NCI-H128 (cell line): ENCODE measurements around the gene WDR53.
"Not testable (repeated sequence)": the region's sequence is repeated elsewhere in the genome, so short reads cannot be mapped to it uniquely, and the experiment has no call there.

ENCODE experiments used
- DNase-seq: peaks from one replicate; lab custom pipeline; 2025; ENCODE audit not compliant: unreplicated experiment; lab: John Stamatoyannopoulos, UW

WDR53 gene

DNA sequence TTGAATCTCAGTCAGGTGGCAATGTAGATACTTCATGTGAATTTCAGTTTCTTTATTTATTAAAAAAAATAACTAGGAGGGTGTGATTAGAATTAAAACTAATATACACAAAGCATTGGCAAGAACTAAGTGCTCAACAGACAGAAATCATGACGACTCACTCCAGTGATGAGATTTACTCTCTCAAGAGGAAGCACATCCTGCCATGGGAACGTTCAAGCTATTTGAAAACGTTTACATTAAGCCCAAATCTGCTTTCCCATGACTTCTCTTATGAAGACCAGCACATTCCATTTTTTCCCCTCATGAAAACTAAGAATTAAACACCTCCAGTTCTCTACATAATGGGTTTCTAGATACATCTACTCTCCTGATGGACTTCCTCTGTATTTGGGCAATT, 8.5 kb downstream of the WDR53 start:
- DNase-seq: no peak

DNA sequence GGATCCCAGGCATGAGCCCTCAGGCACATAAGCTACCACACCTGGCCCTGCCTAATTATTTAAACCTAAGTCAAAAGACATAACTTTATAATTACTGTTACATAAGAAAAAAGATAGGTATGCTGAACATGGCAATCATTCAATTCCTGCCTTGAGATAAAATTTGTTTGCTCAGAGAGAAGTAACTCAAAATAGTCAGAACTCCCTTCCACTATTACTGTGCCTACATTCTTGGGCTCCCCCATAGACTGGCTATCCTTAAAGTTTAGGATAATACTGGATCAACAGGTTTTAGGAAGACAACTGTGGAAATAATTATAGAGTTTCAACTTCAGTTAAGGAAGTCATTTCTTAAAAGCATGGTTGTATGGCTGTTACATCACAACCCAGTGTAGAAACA, 9.9 kb downstream of the WDR53 start:
- DNase-seq: no peak

DNA sequence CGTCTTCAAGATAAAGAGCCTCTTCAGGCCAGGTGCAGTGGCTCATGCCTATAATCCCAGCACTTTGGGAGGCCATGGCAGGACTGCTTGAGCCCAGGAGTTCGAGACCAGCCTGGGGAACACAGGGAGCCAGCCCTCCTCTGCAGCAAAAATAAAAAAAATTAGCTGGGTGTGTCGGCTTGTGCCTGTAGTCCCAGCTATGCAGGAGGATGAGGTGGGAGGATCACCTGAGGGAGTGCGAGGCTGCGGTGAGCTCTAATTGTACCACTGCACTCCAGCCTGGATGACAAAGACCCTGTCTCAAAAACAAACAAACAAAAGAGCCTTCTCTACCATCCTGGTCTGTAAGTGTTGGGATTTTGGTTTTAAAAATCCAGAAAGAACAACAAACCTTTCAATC, 11.1 kb downstream of the WDR53 start:
- no peak for DNase-seq

DNA sequence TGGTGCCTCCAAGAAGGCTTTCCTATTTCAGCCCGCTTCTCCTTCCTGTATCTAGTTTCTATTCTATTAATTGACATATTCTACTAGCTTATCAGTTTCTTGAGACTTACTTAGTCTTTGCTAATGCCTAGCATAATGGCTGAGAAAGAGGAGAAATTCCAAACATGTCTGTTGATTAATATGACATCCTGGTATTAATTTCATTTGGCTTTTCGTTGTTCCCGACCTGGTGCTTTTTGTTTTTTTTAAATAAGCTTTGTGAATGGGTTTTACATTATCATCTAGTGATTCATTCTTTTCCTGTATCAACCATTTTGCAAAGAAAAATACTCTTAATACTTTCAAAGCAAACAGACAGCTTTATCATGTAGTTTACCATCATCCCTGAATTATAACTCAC, 13.1 kb downstream of the WDR53 start:
- DNase-seq: no peak

DNA sequence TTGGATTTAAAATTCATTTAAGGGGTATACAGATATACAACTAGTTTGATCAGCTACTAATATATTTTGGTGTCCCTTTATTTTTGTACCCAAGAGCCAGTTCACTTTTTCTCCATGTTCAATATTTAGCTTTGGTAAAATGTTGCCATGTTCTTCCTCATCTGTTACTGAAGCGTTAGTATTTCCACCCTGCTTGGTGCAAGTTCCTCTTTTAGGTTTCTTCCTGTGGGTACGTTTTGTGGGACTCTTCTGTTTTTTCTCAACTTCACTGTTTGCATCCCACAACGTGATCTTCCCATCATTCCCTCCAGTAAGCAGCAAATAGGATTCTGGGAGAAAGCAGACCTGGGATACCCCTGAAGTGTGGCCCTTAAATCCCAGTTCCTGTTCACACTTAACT, 14.1 kb downstream of the WDR53 start:
- no peak for DNase-seq

DNA sequence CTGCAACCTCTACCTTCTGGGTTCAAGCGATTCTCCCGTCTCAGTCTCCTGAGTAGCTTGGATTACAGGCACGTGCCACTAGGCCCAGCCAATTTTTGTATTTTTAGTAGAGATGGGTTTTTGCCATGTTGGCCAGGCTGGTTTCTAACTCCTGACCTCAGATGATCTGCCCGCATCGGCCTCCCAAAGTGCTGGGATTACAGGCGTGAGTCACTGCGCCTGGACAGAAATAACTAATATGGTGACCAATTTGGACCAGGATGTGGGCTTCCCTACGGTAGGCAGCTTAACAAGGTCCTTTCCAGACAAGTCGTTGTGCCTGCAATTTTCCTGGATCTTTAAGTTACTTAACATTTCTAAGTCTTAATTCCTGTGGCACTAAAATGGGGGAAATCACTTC, 14.8 kb downstream of the WDR53 start:
- DNase-seq: no peak

DNA sequence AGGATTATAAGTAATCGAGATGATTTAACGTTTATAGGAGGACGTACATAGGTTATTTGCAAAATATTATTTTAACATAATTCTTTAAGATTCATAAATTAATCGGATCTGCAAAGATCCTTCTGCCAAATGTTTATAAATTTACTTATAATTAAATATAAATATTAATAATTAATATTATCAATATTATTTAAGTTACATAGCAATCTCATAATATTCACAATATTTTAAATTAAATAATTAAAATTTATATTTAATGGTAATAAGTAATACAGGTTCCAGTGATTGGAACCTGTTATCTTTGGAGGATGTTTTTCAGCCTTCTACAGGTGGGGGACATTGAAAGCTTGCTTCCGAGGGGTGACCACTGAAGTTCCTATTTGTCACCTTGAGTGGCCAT, 16.1 kb downstream of the WDR53 start:
- no peak for DNase-seq

DNA sequence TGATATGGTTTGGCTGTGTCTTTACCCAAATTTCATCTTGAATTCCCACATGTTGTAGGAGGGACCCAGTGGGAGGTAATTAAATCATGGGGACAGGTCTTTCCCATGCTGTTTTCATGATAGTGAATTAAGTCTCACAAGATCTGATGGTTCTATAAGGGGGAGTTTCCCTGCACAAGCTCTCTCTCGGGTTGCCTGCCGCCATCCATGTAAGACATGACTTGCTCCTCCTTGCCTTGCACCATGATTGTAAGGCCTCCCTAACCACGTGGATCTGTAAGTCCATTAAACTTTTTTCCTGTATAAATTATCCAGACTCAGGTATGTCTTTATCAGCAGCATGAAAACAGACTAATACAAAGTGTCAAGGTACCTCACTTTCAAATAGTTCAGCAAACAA, 18.2 kb downstream of the WDR53 start:
- not testable (repeated sequence) for DNase-seq

DNA sequence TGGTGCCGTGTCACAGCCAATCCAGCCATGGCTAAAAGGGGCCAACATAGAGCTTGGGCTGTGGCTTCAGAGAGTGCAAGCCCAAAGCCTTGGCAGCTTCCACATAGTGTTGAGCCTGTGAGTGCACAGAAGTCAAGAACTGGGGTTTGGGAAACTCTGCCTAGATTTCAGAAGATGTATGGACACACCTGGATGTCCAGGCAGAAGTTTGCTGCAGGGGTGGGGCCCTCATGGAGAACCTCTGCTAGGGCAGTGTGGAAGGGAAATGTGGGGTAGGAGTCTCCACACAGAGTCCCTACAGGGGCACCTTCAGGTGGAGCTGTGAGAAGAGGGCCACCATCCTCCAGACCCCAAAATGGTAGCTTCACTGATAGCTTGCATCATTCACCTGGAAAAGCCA, 19.0 kb downstream of the WDR53 start:
- not testable (repeated sequence) for DNase-seq

DNA sequence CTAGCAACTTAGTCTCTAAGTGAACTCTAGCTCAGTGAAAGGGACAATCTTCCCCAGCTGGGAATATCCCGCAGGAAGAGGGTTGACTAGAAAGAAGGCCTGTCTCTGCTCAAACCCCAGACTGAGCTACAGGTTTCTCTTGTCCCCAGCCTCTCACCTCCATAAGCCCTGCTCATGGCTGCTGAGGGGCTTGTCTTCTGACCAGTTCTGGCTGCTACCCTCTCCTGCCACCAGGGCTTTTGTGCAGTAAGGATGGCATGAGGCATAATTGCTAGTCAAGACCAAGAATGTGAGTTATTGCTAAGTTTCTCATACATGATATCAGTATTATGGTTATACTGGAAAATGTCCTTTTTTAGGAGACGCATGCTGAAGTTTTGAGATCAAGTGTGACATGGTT, 21.3 kb downstream of the WDR53 start:
- DNase-seq: no peak

DNA sequence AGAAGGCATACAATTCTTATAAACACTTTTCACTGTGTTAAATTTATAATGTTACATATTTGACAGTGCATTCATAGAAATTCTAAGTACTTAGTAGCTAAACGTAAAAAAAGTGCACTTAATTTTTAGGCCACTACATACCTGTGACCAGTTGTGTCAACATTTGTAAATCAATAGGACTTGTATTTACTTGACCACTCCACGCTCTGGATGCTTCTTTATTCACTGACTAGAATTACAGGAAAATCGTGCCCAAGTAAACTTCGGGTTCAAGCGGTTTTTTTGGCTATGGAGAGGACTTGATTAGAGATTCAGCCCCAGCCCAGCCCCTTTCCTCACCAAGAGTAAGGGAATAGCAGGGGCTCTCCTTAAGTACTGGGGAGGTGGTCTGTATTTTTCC, 21.8 kb downstream of the WDR53 start:
- DNase-seq: no peak

DNA sequence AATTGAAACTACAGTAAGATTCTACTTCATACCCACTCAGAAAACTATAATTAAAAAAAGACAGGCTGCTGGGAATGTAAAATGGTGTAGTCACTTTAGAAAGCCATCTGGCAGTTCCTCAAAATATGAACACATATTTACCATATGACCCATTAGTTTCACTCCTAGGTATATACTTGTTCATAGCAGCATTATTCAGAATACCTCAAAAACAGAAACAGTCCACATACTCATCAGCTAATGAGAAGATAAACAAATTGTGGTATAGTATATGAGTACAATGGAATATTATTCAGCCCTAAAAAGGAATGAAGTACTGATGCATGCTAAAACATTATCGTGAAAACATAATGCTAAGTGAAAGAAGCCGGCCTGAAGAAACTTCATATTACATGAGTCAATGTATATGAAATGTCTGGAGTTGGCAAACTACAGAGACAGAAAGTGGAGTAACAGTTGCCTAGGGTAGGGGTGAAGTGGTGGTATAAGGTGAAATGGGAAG, 23.8 kb downstream of the WDR53 start:
- DNase-seq: no peak

DNA sequence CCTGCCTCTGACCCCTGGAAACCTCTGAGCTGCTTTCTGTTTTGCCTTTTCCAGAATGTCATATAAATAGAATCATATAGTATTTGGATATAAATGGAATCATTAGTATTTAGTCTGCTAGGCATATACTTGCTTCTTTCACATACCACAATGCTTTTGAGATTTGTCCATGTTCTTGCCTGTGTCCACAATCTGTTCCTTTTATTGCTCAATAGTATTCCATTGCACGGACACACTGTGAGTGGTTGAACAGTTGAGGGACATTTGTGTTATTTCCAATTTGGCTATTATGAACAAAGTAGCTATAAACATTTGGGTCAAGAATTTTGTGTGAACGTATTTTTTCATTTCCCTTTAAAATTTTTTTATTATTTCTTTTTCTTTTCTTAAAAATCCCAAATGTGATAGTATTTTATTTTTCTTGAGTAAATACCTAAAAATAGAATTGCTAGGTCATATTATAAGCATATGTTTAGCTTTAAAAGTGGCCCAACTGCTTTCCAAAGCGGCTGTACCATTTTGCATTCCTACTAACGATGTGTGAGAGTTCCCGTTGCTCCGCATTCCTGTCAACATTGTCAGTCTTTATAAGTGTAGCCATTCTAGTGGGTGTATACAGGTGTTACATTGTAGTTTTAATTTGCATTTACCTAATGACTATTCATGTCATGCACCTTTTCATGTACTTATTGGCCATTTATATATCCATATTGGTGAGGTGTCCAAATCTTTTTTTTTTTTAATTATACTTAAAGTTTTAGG, 26.5 kb downstream of the WDR53 start:
- no peak for DNase-seq

DNA sequence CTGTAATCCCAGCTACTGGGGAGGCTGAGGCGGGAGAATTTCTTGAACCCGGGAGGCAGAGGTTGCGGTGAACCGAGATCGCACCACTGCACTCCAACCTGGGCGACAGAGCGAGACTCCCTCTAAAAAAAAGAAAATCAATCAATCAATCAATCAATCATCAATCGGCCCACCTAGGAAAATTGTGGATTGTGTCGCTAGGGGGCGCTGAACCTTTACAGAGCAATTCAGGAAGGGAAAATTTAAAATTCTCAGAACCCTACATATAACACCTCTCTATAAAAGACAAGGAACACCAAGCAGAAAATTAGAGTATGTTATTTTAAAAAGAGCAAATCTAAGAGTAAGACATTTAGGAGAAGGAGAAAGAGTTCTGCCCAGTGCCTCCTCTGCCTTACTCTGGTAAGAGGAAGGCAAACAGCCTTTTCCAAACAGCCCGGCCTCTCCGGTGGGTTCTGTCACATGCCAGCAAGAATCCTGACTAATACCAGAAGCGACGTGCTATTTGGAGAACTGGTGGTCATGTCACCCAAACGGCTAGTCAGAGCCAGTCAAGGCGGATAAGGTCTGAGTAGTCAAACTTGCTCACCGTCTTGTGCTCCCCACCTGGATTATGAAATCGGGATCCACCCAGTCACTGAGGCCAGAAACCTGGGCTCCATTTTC, 30.9 kb downstream of the WDR53 start:
- DNase-seq: no peak

DNA sequence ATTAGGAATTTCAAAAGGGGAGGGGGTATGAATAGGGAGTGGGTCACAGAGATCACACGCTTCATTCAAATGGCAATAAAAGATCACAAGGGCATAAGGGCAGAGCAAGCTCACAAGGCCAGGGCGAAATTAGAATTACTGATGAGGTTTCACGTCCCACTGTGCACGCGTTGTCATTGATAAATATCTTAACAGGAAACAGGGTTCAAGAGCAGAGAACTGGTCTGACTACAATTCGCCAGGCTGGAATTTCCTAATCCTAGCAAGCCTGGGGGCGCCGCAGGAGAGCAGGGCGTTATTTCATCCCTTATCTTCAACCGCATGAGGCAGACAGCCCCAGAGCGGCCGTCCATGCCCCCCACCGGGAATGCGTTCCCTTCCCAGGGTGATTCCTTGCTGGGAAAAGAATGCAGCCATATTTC, 35.1 kb downstream of the WDR53 start:
- no peak for DNase-seq

DNA sequence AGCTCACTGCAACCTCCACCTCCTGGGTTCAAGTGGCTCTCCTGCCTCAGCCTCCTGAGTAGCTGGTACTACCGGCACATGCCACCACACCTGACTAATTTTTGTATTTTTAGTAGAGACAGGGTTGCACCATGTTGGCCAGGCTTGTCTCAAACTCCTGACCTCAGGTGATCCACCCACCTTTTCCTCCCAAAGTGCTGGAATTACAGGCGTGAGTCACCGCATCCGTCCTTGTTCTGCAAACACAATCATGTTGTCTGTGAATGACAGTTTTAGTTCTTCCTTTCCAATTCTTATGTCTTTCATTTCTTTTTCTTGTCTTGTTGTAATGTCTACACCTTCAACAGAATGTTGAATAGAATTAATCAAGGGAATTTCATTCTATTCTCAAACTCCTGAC, 36.9 kb downstream of the WDR53 start:
- DNase-seq: no peak

DNA sequence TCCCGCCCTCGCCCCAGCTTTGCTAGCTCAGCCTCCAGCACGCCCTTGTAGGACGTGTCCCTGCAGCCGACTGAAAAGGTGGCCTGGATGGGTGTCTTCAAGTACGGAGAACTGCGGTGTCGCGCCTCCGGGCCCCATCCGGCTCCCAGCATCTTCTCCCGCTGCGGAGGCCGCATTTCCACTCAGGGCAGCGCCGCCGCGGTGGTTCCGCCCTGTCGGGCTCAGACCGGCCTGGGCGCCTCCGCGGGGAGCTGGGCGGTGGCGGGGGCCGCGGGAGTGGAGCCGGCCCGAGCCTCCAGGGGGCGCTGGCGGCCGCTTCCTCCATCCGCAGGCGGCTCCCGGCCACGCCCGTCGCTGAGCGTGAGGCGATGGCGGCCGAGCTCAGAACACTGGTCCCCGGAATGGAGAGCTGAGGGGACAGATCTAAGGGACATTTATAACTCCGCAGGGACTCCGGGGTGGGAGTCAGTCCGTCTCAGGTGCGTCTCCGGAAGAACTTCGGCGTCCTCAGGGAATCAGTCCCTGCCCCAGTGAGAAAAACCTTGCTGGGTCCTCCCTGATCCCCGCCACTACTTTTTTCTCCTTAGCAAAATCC, 39.6 kb downstream of the WDR53 start:
- peak; percentile 60 for DNase-seq

DNA sequence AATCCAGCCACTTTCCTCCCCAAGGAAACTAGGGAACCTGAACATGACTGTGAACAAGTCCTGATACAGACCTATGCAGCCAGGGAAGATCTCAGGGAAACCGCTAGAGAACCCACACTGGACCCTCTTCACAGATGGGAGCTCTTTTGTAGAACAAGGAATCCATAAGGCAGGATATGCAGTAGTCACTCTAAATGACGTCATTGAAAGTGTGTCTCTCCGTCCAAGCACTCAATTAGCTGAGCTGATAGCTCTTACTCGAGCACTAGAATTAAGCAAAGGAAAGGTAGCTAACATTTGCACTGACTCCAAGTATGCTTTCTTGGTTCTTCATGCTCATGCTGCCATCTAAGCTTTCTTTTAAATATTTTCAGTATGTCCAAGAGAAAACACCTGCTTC, 43.2 kb downstream of the WDR53 start:
- no peak for DNase-seq

DNA sequence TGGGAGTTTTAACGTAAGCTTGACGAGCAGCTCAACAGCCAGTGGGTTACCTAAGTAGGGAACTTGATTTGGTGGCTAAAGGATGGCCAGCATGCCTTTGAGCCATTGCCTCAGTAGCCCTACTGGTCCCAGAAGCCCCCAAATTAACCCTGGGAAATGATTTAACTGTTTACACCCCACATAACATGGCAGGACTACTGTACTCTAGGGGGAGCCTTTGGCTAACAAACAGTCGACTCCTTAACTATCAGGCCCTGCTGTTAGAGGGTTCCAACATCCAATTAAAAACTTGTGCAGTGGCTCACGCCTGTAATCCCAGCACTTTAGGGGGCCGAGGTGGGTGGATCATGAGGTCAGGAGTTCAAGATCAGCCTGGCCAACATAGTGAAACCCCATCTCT, 43.8 kb downstream of the WDR53 start:
- DNase-seq: no peak

DNA sequence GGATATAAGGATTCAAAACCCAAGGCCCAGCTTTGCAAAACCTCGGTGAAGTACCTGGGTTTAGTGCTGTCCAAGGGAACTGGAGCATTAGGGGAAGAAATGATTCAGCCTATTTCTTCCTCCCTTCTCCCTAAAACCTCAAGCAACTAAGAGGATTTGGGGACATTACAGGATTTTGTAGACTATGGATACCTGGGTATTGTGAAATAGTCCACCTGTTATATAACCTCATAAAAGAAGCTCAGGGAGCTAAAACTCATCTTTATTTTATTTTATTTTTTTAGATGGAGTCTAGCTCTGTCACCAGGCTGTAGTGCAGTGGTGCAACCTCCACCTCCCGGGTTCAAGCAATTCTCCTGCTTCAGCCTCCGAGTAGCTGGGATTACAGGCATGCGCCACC, 44.5 kb downstream of the WDR53 start:
- DNase-seq: no peak

DNA sequence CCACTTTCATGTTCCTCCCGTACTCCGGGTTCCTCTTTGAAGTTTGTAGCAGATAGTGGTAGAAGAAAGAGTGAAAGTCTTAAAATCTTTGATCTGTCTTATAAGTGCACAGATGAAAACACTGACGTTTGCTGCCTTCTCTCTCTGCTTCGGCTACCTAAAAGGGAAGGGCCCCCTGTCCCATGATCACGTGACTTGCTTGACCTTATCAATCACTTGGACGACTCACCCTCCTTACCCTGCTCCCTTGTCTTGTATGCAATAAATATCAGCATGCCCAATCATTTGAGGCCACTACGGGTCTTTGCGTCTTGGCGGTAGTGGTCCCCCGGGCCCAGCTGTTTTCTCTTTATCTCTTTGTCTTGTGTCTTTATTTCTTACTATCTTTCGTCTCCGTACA, 47.1 kb downstream of the WDR53 start:
- DNase-seq: not testable (repeated sequence)

DNA sequence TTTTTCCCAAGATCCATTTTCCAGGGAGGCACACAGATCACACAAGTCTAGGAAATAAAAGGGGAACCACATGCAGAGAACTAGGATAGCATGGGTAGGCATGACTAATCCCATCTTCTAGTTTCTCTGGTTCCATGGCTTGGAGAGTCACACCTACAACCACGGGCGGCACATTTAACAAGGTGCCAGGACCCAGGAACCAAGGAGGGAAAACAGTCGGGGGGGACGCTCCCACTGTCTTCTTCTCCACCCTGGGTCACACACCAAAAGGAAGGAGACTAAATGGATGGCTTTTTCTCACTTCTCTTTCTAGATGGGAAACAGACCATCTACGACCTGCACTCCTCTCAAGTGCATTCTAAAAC, 48.7 kb downstream of the WDR53 start:
- no peak for DNase-seq
